ENCODE measurements around the gene CPVL.

GRCh38 chr7:29063236-29063635, 83.1 kb downstream of the CPVL start:
- TF ChIP-seq POLR2A (IDR thresholded peaks at IDR 0.05; ENCODE audit: low read depth) (no peak), CTCF (IDR thresholded peaks at IDR 0.05) (no peak), POLR2AphosphoS5 (IDR thresholded peaks at IDR 0.05) (no peak), EP300 (IDR thresholded peaks at IDR 0.05) (no peak)
